ENCODE measurements around the gene CCDC73.

The CCDC73 gene

DNA sequence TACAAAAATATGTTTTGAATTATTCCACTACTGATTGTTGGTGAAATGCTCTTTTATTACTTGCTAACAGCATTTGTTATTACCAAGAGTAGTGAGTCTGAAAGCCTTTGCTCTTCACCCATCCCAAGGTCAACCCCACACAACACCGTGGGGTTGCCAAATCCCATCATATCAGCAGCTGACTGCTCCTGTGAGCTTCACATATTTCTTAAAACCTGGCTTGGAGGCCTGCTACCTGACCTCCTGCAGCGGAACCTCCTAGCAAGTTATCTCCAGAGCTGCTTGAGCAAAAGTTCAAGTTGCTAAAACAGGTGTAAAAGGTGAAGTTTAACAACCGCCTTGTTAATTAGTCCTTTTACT is 230.9 kb downstream of the CCDC73 start:
- Histone ChIP-seq H3K27me3 (ENCODE audit: insufficient read depth, insufficient read length) (no peaks in the 10 kb centered on the region), H3K9ac (ENCODE audit: insufficient read length, low read depth) (no peak overlapping the region), H3K36me3 (ENCODE audit: insufficient read depth, insufficient read length, low read length) (no peaks in the 10 kb centered on the region), H3K4me1 (ENCODE audit: insufficient read depth, insufficient read length) (no peaks in the 10 kb centered on the region), H3K4me3 (ENCODE audit: insufficient read length, low read depth) (no peak overlapping the region), H3K9me3 (ENCODE audit: insufficient read depth, low read length) (no peaks in the 10 kb centered on the region)
- no peak for DNase-seq (ENCODE audit: low read depth, low spot score)
- no peak for TF ChIP-seq ZNF274 (IDR thresholded peaks at IDR 0.05; ENCODE audit: low read depth, low read length)
- TF ChIP-seq SUZ12 (IDR thresholded peaks at IDR 0.05; ENCODE audit: extremely low read depth, insufficient read depth, insufficient read length), result no peak
- TF ChIP-seq YY1 (IDR thresholded peaks at IDR 0.05; ENCODE audit: insufficient read depth, insufficient read length), result no peak

DNA sequence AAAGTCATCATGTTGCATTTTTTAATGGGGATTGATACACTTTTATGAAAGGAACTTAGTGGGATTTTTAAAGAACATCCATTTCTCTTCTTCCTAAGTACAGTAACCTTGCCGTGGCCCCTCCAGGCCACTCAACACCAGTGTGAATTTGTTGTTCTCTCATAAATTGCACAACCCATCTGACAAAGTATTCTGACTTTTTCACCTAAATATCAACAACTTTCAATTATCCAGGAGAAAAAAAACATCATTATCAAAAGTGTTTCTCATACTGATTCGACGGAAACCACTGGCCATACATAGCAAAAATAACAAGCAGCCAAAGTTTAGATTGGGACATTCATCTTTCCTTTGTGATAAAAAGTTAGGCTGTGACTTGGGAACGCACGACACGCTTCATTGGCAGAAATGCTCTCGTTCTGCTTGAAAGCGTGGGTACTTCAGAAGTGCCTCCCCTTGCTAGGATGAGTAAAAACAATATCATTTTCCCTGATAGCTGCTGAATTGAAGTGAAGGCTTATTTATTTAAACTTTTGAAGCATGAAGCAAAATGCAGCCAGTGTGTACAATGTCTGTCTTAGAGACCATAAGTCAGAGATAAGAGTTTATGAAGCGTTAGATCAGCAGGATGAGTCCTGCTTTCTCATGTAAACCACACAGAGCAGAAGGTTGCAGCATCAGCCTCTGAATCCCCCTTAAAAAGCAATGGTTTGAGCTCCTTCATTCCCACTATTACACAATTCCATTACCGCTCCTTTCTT is 231.4 kb downstream of the CCDC73 start:
- no peaks in the 10 kb centered on the region for H3K36me3 ChIP-seq (ENCODE audit: insufficient read depth, insufficient read length, low read length)
- H3K4me3 ChIP-seq (ENCODE audit: insufficient read length, low read depth), result no peak overlapping the region
- no peak for TF ChIP-seq ZNF274 (IDR thresholded peaks at IDR 0.05; ENCODE audit: low read depth, low read length)
- no peak for TF ChIP-seq YY1 (IDR thresholded peaks at IDR 0.05; ENCODE audit: insufficient read depth, insufficient read length)
- TF ChIP-seq SUZ12 (IDR thresholded peaks at IDR 0.05; ENCODE audit: extremely low read depth, insufficient read depth, insufficient read length), result no peak
- DNase-seq (ENCODE audit: low read depth, low spot score), result no peak
- no peak overlapping the region for H3K9ac ChIP-seq (ENCODE audit: insufficient read length, low read depth)
- no peaks in the 10 kb centered on the region for H3K27me3 ChIP-seq (ENCODE audit: insufficient read depth, insufficient read length)
- H3K9me3 ChIP-seq (ENCODE audit: insufficient read depth, low read length), result no peaks in the 10 kb centered on the region
- no peaks in the 10 kb centered on the region for H3K4me1 ChIP-seq (ENCODE audit: insufficient read depth, insufficient read length)

DNA sequence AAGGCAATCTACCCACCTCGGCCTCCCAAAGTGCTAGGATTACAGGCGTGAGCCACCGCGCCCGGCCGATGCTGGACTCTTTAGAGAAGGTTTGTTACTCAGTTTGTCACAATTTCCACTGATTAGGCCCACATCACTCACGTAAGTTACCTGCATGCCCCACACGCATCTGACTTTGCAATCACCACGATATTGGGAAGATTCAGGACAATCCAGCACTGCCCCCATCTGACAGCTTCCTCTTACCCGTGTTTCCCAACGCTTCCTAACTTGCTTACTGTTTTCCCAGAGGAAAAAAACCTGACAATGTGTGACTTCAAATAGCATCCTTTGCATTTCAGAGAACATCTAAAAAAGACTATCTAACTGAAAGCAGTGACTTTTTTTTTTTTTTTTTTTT is 232.6 kb downstream of the CCDC73 start:
- TF ChIP-seq ZNF274 (IDR thresholded peaks at IDR 0.05; ENCODE audit: low read depth, low read length), result no peak
- TF ChIP-seq YY1 (IDR thresholded peaks at IDR 0.05; ENCODE audit: insufficient read depth, insufficient read length), result no peak
- no peak for TF ChIP-seq SUZ12 (IDR thresholded peaks at IDR 0.05; ENCODE audit: extremely low read depth, insufficient read depth, insufficient read length)

DNA sequence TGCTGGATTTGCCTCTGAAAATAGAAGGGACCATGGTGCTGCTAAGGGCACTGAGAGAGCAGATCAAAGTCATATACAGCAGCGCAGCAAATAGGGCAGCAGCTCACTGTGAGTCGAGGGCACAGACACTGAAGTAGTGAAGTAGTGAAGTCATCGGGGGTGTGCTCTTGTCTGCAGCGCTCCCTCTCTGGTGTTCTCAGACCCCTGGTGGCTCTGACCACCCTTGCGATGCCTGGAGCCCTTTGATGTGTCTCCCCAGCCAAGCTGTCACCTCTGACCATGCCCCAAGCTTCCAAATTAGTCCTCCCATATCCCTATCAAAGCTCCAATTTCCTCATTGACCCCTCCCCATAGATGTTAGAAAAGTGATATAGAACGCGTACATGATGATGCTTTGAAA is 238.6 kb downstream of the CCDC73 start:
- H3K9me3 ChIP-seq (ENCODE audit: insufficient read depth, low read length), result no peaks in the 10 kb centered on the region
- DNase-seq (ENCODE audit: low read depth, low spot score), result no peak
- no peaks in the 10 kb centered on the region for H3K4me1 ChIP-seq (ENCODE audit: insufficient read depth, insufficient read length)
- H3K4me3 ChIP-seq (ENCODE audit: insufficient read length, low read depth), result no peak overlapping the region
- H3K9ac ChIP-seq (ENCODE audit: insufficient read length, low read depth), result no peak overlapping the region
- H3K27me3 ChIP-seq (ENCODE audit: insufficient read depth, insufficient read length), result no peaks in the 10 kb centered on the region
- H3K36me3 ChIP-seq (ENCODE audit: insufficient read depth, insufficient read length, low read length), result no peaks in the 10 kb centered on the region
- no peak for TF ChIP-seq ZNF274 (IDR thresholded peaks at IDR 0.05; ENCODE audit: low read depth, low read length)
- TF ChIP-seq SUZ12 (IDR thresholded peaks at IDR 0.05; ENCODE audit: extremely low read depth, insufficient read depth, insufficient read length), result no peak
- TF ChIP-seq YY1 (IDR thresholded peaks at IDR 0.05; ENCODE audit: insufficient read depth, insufficient read length), result no peak

More for the DNA sequence above, 232.6 kb downstream of the CCDC73 start:
- Histone ChIP-seq H3K9me3 (ENCODE audit: insufficient read depth, low read length) (no peaks in the 10 kb centered on the region), H3K4me1 (ENCODE audit: insufficient read depth, insufficient read length) (no peaks in the 10 kb centered on the region), H3K27me3 (ENCODE audit: insufficient read depth, insufficient read length) (no peaks in the 10 kb centered on the region), H3K4me3 (ENCODE audit: insufficient read length, low read depth) (no peak overlapping the region), H3K36me3 (ENCODE audit: insufficient read depth, insufficient read length, low read length) (no peaks in the 10 kb centered on the region), H3K9ac (ENCODE audit: insufficient read length, low read depth) (no peak overlapping the region)
- DNase-seq (ENCODE audit: low read depth, low spot score), result no peak

DNA sequence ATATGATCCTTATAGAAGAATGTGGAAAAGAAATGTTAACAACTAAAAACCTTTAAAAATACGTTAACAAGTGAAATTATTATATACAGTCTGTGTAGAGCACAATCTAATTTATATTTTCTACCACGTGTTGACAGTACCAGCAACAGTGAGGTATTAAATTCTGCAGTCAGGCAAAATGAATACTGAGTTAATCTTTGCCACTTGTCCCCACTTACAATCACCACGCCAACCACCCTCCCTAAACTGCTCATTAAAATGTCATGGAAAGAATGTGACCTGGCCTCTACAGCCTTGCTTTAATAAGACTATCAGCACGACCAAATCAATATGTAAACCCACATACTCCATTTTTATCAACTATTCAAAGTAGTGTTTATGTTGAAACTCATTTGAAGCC is 239.4 kb downstream of the CCDC73 start:
- Histone ChIP-seq H3K36me3 (ENCODE audit: insufficient read depth, insufficient read length, low read length) (no peaks in the 10 kb centered on the region), H3K27me3 (ENCODE audit: insufficient read depth, insufficient read length) (no peaks in the 10 kb centered on the region), H3K9ac (ENCODE audit: insufficient read length, low read depth) (no peak overlapping the region), H3K4me3 (ENCODE audit: insufficient read length, low read depth) (no peak overlapping the region), H3K4me1 (ENCODE audit: insufficient read depth, insufficient read length) (no peaks in the 10 kb centered on the region), H3K9me3 (ENCODE audit: insufficient read depth, low read length) (no peaks in the 10 kb centered on the region)
- no peak for DNase-seq (ENCODE audit: low read depth, low spot score)
- TF ChIP-seq YY1 (IDR thresholded peaks at IDR 0.05; ENCODE audit: insufficient read depth, insufficient read length) (no peak), ZNF274 (IDR thresholded peaks at IDR 0.05; ENCODE audit: low read depth, low read length) (no peak), SUZ12 (IDR thresholded peaks at IDR 0.05; ENCODE audit: extremely low read depth, insufficient read depth, insufficient read length) (no peak)
